ENCODE measurements around the gene GFRA1. TPM values are rescaled to one million over a fixed set of nuclear protein-coding genes. Genes with fewer than 3 reads are reported as not detected.

The GFRA1 gene
- total and polyA plus RNA-seq, 10 donors: 0.52 to 36.5 (median 4.5) TPM

- intact Hi-C loops (cut with DNase I; ENCODE audit: low total_unique reads): no loop called here
- no peak overlapping the region for H3K4me3 ChIP-seq
- no peaks in the 10 kb centered on the region for H3K4me1 ChIP-seq
- WGBS, 5 donors: 66 to 79% (median 76%) methylated on average over 7 of the region's 7 CpGs
- H3K27ac ChIP-seq: no peak overlapping the region
- TF ChIP-seq POLR2A (IDR thresholded peaks at IDR 0.05) (no peak), CTCF (IDR thresholded peaks at IDR 0.05 in 8 of 11, conservative IDR thresholded peaks at IDR 0.05 in 3 of 11) (no peak), POLR2AphosphoS5 (IDR thresholded peaks at IDR 0.05) (no peak)
- H3K36me3 ChIP-seq: no peaks in the 10 kb centered on the region
- H3K9me3 ChIP-seq: peaks cover 0 to 15% (median 0%) of the 10 kb centered on the region in 8 donors
- no peak for DNase-seq
- H3K27me3 ChIP-seq (replicated peaks in 1 of 7): no peaks in the 10 kb centered on the region
These were observed 139.4 kb downstream of the GFRA1 start for GRCh38 chr10:116133634-116134033.

DNA sequence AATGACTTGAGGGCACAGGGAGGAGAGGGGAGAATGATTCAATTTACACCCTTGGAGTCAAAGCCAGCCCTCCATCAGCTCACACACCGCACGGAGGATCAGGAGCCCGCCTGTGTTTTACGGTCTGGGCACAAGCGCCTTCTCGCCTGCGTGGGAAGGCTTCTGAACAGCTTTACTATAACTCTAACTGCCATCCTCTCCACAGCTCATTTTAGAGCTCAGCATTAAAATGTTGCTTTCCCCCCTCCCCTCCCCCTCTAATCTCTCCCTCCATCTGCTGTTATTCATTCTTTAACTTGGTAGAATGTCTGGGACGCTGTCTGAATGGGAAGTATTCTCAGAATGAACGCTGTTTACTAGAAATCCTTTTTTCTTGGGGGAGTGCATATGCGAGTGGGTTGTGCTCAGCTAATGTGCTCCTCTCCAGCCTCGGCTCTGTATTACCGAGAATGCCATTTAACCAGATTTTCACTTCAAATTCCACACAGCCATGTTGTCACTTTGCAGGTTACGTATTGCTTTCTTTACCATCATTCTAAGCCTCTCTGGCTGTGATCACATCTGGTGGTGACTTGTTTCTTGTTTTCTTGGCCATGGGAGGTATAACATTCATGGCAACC, 140.1 kb downstream of the GFRA1 start:
- H3K4me1 ChIP-seq: no peaks in the 10 kb centered on the region
- H3K9me3 ChIP-seq: peaks cover 0 to 15% (median 0%) of the 10 kb centered on the region in 8 donors
- H3K27me3 ChIP-seq (replicated peaks in 1 of 7): no peaks in the 10 kb centered on the region
- no peaks in the 10 kb centered on the region for H3K36me3 ChIP-seq
- no peak for TF ChIP-seq POLR2A (IDR thresholded peaks at IDR 0.05)
- TF ChIP-seq CTCF (IDR thresholded peaks at IDR 0.05 in 8 of 11, conservative IDR thresholded peaks at IDR 0.05 in 3 of 11): no peak
- TF ChIP-seq POLR2AphosphoS5 (IDR thresholded peaks at IDR 0.05): no peak
- no peak overlapping the region for H3K27ac ChIP-seq
- WGBS, 5 donors: 48 to 64% (median 58%) methylated on average over 13 of the region's 13 CpGs
- H3K4me3 ChIP-seq: no peak overlapping the region
- intact Hi-C loops (cut with DNase I; ENCODE audit: low total_unique reads): no loop called here
- DNase-seq: no peak

GRCh38 chr10:116130006-116130405, 143.0 kb downstream of the GFRA1 start:
- 45 to 98% (median 84%) methylated on average over 1 of the region's 1 CpG for WGBS, 5 donors
- H3K27ac ChIP-seq: no peak overlapping the region
- H3K36me3 ChIP-seq: no peaks in the 10 kb centered on the region
- intact Hi-C loops (cut with DNase I; ENCODE audit: low total_unique reads): no loop called here
- H3K4me3 ChIP-seq: no peak overlapping the region
- no peak for TF ChIP-seq POLR2A (IDR thresholded peaks at IDR 0.05)
- H3K27me3 ChIP-seq (replicated peaks in 1 of 7): no peaks in the 10 kb centered on the region
- DNase-seq: no peak
- H3K4me1 ChIP-seq: no peaks in the 10 kb centered on the region
- peaks cover 0 to 15% (median 0%) of the 10 kb centered on the region in 8 donors for H3K9me3 ChIP-seq

GRCh38 chr10:116126954-116127695, 145.9 kb downstream of the GFRA1 start:
- no peaks in the 10 kb centered on the region for H3K4me1 ChIP-seq
- no peak for TF ChIP-seq POLR2AphosphoS5 (IDR thresholded peaks at IDR 0.05)
- DNase-seq: no peak
- H3K27me3 ChIP-seq (replicated peaks in 1 of 7): no peaks in the 10 kb centered on the region
- 86 to 94% (median 90%) methylated on average over 10 of the region's 10 CpGs for WGBS, 5 donors
- H3K4me3 ChIP-seq: no peak overlapping the region
- intact Hi-C loops (cut with DNase I; ENCODE audit: low total_unique reads): no loop called here
- peaks cover 0 to 15% (median 0%) of the 10 kb centered on the region in 8 donors for H3K9me3 ChIP-seq
- H3K27ac ChIP-seq: no peak overlapping the region
- H3K36me3 ChIP-seq: no peaks in the 10 kb centered on the region

- no peaks in the 10 kb centered on the region for H3K36me3 ChIP-seq
- peaks cover 0 to 15% (median 0%) of the 10 kb centered on the region in 8 donors for H3K9me3 ChIP-seq
- intact Hi-C loops (cut with DNase I; ENCODE audit: low total_unique reads): no loop called here
- no peak overlapping the region for H3K27ac ChIP-seq
- WGBS, 5 donors: 56 to 85% (median 81%) methylated on average over 3 of the region's 3 CpGs
- H3K4me1 ChIP-seq: no peaks in the 10 kb centered on the region
- TF ChIP-seq POLR2AphosphoS5 (IDR thresholded peaks at IDR 0.05) (no peak), CTCF (IDR thresholded peaks at IDR 0.05 in 8 of 11, conservative IDR thresholded peaks at IDR 0.05 in 3 of 11) (no peak), POLR2A (IDR thresholded peaks at IDR 0.05) (no peak)
- H3K4me3 ChIP-seq: no peak overlapping the region
- no peak for DNase-seq
- no peaks in the 10 kb centered on the region for H3K27me3 ChIP-seq (replicated peaks in 1 of 7)
These were observed 146.8 kb downstream of the GFRA1 start for GRCh38 chr10:116126239-116126638.

All from spleen (tissue), 11 donors.